Uterus (tissue), 2 donors: ENCODE data around the gene CUBN.

Source experiments
- POLR2A ChIP-seq, 2 donors: fragments of 450-650 bp; IDR thresholded peaks; one replicate each; pipeline ENCODE4 v1.6.1; 2016; ENCODE audit warnings: antibody characterized with exemption in 2 of 2, mild to moderate bottlenecking in 1 of 2, moderate library complexity in 1 of 2
- TF ChIP-seq, protein P1 (sequence below), 4 experiments: fragments of 200-600 bp in 2 of 4; fragments of 450-650 bp in 2 of 4; sonication (generic) in 2 of 4; IDR thresholded peaks; one replicate each; pipeline ENCODE4 v1.5.1; 2016 to 2019; ENCODE audit warnings: antibody characterized with exemption in 4 of 4, mild to moderate bottlenecking in 2 of 4, moderate library complexity in 1 of 4

DNA sequence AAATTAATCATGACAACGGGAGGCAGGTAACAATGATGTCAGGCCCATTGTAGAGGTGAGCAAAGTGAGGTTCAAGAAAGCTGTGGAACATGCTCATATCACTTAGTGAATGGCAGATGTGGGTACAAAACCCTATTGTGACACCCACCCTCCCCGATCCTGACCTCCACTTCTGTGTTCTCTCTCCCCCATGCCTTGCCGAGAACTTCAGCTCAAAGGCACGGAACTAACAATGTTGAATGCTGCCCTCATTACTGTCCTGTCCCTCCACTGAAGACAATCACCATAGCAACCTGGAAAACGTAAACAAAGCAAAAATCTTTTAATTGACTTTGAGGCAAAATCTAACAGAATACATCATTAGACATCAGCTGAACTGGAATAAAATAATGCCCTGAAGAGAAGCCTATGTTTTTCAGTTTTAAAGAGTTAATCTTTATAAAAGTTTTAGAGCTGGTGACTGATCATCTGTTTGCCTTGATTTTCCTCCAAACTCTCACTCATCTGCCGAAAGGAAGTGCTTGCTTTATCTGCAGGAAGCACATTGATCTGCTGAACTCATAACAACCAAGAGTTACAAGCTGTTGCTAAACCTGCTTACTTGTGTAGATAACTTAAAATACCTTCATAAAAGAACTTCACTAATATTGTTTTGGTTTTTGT, 133.6 kb downstream of the CUBN start:
- TF ChIP-seq, protein P1, sequence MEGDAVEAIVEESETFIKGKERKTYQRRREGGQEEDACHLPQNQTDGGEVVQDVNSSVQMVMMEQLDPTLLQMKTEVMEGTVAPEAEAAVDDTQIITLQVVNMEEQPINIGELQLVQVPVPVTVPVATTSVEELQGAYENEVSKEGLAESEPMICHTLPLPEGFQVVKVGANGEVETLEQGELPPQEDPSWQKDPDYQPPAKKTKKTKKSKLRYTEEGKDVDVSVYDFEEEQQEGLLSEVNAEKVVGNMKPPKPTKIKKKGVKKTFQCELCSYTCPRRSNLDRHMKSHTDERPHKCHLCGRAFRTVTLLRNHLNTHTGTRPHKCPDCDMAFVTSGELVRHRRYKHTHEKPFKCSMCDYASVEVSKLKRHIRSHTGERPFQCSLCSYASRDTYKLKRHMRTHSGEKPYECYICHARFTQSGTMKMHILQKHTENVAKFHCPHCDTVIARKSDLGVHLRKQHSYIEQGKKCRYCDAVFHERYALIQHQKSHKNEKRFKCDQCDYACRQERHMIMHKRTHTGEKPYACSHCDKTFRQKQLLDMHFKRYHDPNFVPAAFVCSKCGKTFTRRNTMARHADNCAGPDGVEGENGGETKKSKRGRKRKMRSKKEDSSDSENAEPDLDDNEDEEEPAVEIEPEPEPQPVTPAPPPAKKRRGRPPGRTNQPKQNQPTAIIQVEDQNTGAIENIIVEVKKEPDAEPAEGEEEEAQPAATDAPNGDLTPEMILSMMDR (IDR thresholded peaks at IDR 0.05), result no peak
- no peak for TF ChIP-seq POLR2A (IDR thresholded peaks at IDR 0.05)
